Measurements from ENCODE around the gene ZYG11A.

DNA sequence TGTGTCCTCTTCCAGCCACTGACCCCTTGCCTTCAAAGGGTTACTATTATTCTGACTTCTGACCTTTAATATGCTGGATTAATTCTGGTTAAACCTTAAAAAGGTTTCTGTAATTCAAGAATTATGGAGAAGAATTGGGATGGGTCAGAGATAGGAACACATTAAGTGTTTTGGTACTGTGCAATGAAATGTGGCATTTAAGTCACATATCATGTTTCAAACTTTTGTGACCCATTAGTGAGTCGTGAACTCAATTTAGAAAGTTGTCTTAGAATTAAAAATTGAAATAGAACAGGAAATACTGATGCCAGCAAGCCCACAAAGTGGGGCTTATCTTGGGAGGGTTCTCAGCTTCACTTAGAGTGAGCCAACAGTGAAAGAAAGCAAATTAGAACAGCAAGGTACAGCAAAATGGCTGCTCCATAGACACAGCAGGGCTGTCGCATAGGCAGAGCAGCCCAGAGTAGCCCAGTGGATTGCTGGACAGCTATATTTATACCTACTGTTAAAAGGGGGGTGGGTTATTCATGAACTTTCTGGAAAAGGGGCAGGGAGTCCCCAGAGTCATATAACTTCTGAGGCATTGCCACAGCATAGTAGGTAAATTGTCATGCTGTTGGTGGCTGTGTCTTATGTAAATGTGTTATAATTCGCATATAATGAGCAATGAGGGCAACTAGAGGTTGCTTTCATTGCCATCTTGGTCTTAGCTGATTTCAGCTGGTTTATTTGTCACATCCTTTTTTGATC is 95.0 kb downstream of the ZYG11A start:
- TF ChIP-seq POLR2A (IDR thresholded peaks at IDR 0.05; ENCODE audit: control extremely low read depth in 1 of 2, low read depth in 2 of 2, low read length in 2 of 2): no peak
- TF ChIP-seq CTCF (IDR thresholded peaks at IDR 0.05; ENCODE audit: control extremely low read depth in 1 of 3, insufficient read depth in 1 of 3, low read depth in 1 of 3, low read length in 3 of 3): no peak
- TF ChIP-seq SRF (IDR thresholded peaks at IDR 0.05; ENCODE audit: low read depth, low read length): no peak
- no peak for TF ChIP-seq USF2 (IDR thresholded peaks at IDR 0.05; ENCODE audit: low read length)
- no peak for TF ChIP-seq SIN3A (conservative IDR thresholded peaks at IDR 0.05 in 1 of 2, IDR thresholded peaks at IDR 0.05 in 1 of 2; ENCODE audit: low read depth in 1 of 2, low read length in 2 of 2)
- TF ChIP-seq POLR2AphosphoS5 (IDR thresholded peaks at IDR 0.05; ENCODE audit: low read depth, low read length): no peak
- TF ChIP-seq EGR1 (IDR thresholded peaks at IDR 0.05; ENCODE audit: borderline replicate concordance, low read depth, low read length): no peak
- TF ChIP-seq EZH2 (IDR thresholded peaks at IDR 0.05; ENCODE audit: low read depth, low read length, severe bottlenecking): no peak
- TF ChIP-seq RAD21 (IDR thresholded peaks at IDR 0.05 in 1 of 2, conservative IDR thresholded peaks at IDR 0.05 in 1 of 2; ENCODE audit: low read depth in 2 of 2, low read length in 2 of 2): no peak
